ENCODE results near the gene DIAPH2. TPM values are rescaled to one million over a fixed set of nuclear protein-coding genes. Genes with fewer than 3 reads are reported as not detected.

DIAPH2 gene
- total RNA-seq, 4 donors from 2014 or later: 11.1 to 26.5 (median 18.7) TPM

DNA sequence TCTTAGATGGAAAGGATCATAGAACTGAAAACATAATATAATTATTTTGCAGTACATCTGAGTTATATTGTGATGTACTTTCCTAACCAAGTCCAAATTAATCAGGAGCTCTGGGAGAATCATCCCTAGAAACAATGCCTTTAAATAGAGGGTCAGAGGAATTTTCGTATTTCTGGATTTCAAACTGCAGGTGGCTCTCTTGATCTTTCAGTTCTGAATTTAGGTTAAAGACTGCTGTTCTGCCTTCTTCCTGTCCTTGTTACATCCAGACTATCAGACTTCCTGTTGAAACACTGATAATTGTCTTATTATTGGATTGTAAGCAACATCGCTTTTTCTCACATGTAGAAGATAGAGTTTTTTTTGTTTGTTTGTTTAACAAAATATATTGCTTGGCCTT, 341.8 kb downstream of the DIAPH2 start:
- WGBS, 2 donors: 72 to 78% methylated on average over 2 of the region's 2 CpGs
- H3K27ac ChIP-seq: no peak overlapping the region
- intact Hi-C loops (cut with DNase I): no loop called here
- H3K36me3 ChIP-seq: no peaks in the 10 kb centered on the region
- H3K9me3 ChIP-seq: no peaks in the 10 kb centered on the region
- TF ChIP-seq CTCF (IDR thresholded peaks at IDR 0.05) (peak in 1 of 6 experiments; percentile 13), POLR2A (IDR thresholded peaks at IDR 0.05) (no peak)
- no peak overlapping the region for H3K4me3 ChIP-seq (replicated peaks in 1 of 3)
- H3K4me1 ChIP-seq: no peaks in the 10 kb centered on the region
- DNase-seq: no peak
- no peaks in the 10 kb centered on the region for H3K27me3 ChIP-seq

DNA sequence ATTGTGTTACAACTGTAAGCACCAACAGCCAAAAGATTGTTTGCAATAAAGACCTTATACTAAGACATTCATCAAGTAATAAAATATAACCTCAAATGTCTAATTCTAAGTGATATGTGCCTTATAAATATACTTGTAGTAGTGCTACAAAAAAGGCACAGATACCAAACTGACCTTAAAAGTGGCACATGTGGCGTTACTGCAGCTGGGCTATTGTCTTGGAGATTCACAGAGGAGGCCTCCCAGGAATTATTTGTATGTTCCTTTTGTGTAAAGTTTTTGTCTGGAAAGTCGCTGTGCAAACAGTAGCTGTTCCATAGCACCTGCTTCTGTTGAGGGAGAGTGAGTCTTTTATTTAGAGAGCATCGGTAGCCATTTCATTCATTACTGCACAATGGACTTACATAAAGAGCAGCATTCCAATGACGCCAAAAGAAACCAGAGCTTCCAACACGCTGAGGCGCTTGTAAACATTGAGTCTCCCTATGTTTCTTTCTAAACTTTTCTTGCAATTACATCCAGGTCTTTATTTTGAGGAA, 342.8 kb downstream of the DIAPH2 start:
- no peak overlapping the region for H3K27ac ChIP-seq
- no peaks in the 10 kb centered on the region for H3K27me3 ChIP-seq
- H3K4me3 ChIP-seq (replicated peaks in 1 of 3): no peak overlapping the region
- no peaks in the 10 kb centered on the region for H3K36me3 ChIP-seq
- H3K9me3 ChIP-seq: no peaks in the 10 kb centered on the region
- 68 to 72% methylated on average over 6 of the region's 6 CpGs for WGBS, 2 donors
- intact Hi-C loops (cut with DNase I): no loop called here
- H3K4me1 ChIP-seq: no peaks in the 10 kb centered on the region
- DNase-seq: no peak
- TF ChIP-seq POLR2A (IDR thresholded peaks at IDR 0.05) (no peak), CTCF (IDR thresholded peaks at IDR 0.05) (no peak)

DNA sequence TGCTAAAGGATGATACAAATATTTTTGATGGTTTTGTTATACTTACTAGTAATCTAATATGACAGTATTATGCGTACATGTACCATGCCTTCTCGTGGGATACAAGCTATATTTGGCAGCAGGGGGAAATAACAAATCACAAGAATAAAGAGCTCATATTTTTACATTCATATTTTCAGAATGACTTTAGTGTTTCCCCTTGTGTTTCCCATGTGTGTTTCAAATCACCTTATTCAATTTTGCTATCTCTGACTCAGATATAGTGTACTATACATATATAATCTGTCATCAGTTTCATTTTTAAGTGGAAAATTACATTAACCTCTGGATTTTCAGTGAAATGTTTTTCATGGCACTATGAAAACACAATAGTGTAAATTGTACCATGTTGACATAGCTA, 345.8 kb downstream of the DIAPH2 start:
- 91% methylated on average over 2 of the region's 2 CpGs for WGBS, 2 donors
- no peaks in the 10 kb centered on the region for H3K9me3 ChIP-seq

DNA sequence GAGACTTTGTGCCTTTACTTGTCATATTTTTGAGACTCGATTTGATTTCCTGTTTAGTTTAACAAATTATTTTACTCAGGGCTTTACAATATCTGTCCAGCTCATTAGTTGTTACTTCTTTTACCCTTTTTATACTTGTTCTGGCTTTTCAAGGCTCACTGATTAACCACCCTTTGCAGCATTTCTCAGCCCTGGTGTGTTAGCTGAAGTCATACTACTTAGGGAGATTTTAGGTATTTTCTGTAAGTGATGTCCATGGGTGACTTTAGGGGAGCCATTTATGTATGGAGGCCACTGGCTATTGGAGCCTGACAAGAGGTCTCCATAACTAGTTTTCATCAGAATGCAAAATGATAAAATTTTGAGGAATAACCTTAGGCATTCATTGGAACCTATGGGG, 346.3 kb downstream of the DIAPH2 start:
- WGBS, 2 donors: 76 to 80% methylated on average over 1 of the region's 1 CpG
- Histone ChIP-seq H3K4me1 (no peaks in the 10 kb centered on the region), H3K27me3 (no peaks in the 10 kb centered on the region), H3K27ac (no peak overlapping the region), H3K4me3 (replicated peaks in 1 of 3) (no peak overlapping the region), H3K36me3 (no peaks in the 10 kb centered on the region), H3K9me3 (no peaks in the 10 kb centered on the region)
- TF ChIP-seq POLR2A (IDR thresholded peaks at IDR 0.05): no peak
- TF ChIP-seq CTCF (IDR thresholded peaks at IDR 0.05): no peak
- no peak for DNase-seq
- intact Hi-C loops (cut with DNase I): no loop called here

More for the DNA sequence above, 345.8 kb downstream of the DIAPH2 start:
- Histone ChIP-seq H3K4me3 (replicated peaks in 1 of 3) (no peak overlapping the region), H3K27ac (no peak overlapping the region), H3K27me3 (no peaks in the 10 kb centered on the region), H3K4me1 (no peaks in the 10 kb centered on the region), H3K36me3 (no peaks in the 10 kb centered on the region)
- intact Hi-C loops (cut with DNase I): no loop called here
- TF ChIP-seq POLR2A (IDR thresholded peaks at IDR 0.05) (no peak), CTCF (IDR thresholded peaks at IDR 0.05) (no peak)
- no peak for DNase-seq

DNA sequence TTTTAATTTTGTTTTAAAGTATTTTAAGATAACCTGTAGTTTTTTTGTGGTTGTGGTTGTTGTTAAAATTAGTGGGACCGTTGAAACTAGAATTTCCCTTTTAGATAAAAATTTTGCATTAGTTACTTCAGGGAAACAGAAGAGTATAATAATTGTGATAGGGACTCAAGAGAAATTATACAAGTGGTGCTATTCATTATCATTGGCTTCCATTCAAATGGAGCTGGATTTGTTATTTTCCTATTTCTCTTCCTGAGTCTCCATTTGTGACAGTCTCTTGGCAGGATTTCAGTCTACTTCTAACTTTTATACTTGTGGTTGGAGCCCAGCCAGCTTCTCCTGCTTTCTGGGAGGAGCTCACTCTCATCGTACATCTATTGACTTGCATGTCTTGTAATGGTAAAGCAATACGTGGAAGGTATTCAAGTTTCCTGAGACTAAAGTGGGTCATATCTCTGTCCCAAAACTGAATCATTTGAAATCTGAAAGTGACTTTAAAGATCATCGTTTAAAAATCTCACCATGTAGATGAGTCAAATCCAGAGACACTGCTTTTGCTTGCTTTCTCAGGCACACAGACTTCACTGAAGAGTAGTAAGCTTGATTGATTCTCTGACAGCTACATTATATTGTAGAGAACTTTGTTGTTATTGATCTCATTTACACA, 354.9 kb downstream of the DIAPH2 start:
- intact Hi-C loops (cut with DNase I): no loop called here

More for the DNA sequence above, 354.9 kb downstream of the DIAPH2 start:
- 26 to 32% methylated on average over 4 of the region's 4 CpGs for WGBS, 2 donors
- peak; percentile 32 to 52 for DNase-seq
- Histone ChIP-seq H3K27ac (no peak overlapping the region), H3K36me3 (no peaks in the 10 kb centered on the region), H3K4me1 (no peaks in the 10 kb centered on the region), H3K4me3 (replicated peaks in 1 of 3) (no peak overlapping the region), H3K27me3 (no peaks in the 10 kb centered on the region), H3K9me3 (no peaks in the 10 kb centered on the region)
- no peak for TF ChIP-seq POLR2A (IDR thresholded peaks at IDR 0.05)
- no peak for TF ChIP-seq CTCF (IDR thresholded peaks at IDR 0.05)
